NCI-H2107 treated with DMSO at 0.1 percent for 48 hours (cell line): ENCODE data around the gene DPH7.
"Not testable (repeated sequence)": the region's sequence is repeated elsewhere in the genome, so short reads cannot be mapped to it uniquely, and the experiment has no call there.

Experiments used
- DNase-seq: peaks from one replicate; lab custom pipeline; 2025; ENCODE audit not compliant: unreplicated experiment; lab: John Stamatoyannopoulos, UW

The DPH7 gene

DNA sequence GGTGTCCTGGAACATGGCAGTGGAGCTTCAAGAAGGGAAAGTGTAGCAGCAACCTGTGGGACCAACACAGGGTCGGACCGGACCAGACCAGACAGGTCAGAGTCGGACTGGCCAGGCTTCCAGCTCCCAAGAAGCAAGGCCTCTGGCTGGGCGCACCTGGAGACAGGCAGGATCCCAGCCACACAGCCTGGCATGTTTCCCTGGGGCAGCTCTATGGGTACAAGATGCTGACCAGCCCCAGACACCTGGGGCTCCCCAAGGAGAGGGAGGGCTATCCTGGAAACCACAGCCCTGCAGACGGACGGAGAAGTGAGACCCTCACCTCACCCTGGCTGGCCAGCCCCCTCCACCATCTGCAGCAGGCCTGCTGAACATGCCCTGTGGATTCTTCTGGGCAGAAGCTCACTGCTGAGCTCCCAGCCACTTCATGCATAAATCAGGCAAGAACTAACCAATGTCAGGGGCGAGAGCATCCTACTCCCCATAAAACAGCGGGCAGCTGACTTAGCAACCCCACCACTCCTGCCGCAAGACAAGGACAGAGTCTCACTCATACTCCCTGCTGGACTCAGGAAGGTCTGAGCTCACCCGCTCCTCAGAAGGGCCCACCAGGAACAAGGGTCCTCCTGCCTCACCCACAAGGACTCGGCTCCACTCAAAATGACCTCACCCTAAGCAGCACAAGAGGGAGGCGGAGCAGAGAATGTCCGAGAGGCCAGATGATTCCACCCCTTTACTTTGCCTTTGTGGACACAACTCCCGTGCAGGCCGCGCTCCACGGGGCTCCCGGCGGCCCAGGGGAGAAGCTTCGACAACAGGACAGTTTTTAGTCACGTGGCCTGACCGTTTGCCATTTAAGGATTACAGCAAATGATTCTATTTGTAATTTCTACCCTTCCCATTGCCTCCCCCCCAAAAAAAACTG, 2.9 kb upstream of the DPH7 start:
- no peak for DNase-seq

DNA sequence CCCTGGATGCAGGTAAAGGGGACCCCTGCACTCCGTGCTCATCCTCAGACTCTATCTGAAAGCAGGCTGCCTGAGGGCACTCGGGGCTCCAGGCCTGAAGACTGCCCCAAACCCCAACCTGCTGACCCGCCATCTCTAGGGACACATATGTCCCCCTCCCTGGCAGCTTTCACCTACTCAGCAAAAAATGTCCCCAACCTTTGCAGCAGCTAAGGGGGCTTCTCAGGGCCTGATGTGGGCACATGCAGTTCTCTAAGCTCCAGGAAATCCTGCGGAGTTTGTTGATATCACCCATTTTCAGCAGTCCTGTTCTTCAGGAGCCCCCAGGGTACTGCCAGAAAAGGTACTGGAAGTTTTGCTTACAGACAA, 2.2 kb upstream of the DPH7 start:
- no peak for DNase-seq

DNA sequence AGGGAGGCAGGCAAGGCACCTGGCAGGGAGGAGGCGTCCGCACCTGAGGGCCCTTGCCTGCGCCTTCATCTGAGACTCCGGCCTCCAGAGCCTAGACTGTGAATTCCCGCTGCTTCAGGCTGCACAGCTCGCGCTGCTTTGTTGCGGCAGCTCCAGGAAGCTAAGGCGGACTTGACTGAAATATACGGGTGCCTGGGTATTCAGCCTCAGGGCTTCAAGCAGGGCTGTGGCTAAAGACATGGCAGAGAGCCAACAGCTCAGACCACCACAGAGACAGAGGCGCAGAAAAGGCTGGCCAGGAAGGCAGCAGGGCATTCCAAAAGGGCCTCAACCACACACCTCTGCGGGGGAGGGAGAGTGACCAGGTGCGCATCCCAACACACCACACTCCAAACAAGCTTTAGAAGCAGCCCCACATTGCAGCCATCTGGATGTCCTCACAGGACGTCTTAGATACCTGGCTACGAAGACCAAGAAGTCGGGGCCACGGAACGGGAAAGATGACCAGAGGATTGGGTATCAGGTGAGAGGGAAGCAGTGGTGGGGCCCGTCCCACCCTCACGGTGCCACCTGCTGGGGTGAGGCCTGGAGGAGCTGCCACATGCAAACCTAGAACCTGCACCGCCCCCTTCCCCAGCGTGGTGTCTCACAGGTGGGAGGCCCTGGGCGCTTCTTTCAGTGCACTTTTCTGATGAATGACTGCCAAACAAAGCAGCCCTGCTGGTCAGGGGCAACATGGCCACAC, 1.7 kb upstream of the DPH7 start:
- DNase-seq = no peak

DNA sequence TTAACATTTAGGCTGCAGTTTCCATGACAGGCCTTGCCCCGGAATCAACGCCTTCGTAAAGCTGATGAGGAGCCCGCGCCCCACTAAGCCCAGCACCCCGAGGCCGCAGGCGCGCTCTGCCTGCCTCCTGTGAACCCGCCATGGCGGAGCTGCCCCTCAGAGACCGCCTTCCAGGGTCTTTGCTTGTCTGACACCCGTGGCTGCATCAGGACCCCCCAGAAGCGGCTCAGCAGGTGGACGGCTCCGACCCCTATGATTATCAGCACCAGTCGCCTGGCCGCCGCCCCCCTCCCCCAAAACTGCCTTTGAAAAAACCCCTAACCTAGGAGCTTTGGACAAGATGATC, 507 bp upstream of the DPH7 start:
- no peak for DNase-seq

DNA sequence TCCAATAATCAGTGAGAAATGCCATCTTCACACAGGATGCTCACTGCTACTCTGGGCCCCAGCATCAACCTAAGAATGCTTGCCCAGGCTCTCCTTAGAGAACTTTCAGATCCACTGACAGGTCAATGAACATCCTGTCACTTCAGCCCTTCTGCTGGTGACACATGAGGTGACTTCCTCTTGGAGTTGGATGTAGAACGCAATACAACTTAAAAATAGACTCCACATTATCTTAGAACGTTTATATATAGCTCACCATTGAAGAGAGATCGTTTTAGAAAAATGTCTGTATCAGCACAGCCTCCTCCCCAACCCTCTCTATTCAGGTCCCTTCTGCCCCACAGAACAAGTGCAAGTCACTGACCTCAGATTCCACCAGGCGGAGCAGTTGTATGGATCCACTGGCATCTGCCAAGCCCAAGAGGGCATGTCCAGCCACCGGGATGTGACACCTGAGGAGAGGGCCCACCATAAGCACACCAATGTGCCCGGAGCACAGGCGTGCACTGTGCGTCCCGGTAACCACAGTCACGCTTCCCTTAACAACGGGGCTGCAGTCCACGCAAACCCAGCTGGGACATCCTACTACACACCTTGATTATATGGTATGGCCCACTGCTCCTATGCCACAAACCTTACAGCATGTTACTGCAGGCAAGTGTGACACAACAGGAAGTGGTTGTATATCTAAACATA, 2.9 kb downstream of the DPH7 start:
- DNase-seq = no peak

DNA sequence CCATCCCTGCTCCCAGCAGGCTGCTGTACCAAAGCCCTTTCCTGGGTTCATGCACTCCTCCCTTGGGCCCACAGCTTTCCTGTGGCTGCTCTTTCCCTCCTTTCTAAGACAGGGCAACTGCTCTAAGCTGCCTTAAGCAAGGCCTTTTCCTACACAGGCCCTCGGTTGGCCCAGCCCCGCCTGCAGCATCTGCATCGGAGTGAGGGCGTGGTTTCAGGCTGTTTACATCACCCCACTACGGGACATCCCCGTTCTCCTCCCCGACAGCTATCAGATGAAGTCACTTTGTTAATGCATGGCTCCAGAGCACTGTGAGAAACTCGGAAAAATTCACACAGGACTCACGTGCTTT, 3.4 kb downstream of the DPH7 start:
- DNase-seq = no peak

DNA sequence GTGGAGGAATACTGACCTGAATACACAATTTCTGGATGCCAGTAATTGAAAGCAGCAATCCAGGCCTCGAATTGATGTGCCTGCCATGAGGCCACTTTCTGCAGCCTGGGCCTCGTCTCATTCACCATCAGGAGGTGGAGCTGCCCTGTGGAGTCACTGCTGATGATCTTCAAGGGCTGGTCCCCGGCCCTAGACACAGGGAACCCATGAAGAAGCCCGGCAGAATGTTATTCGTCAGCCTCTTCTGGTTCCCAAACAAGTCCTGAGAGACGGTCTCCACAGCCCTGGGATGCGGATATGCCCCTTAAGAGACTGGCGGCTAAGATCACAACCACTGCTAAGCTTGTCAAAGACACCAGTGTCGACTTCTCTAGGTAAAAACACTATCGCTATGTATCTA, 4.5 kb downstream of the DPH7 start:
- DNase-seq = no peak

DNA sequence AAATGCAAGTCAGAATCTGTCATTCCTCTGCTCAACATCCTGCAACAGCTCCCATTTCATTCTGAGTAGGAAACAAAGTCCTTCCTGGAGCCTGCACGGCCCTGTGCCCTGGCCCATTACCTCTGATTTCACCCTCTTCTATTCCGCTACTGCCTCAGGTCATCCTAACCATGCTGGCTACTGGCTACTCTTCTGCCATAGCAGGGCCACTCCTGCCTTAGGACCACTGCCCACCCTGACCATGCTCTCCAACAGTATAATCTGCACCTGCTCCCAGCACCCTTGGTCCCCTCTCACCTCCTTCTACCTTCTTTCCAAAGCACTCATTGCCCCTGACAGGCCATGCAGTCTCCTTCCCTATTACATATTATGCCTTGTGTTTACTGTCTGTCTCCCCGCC, 8.2 kb downstream of the DPH7 start:
- no peak for DNase-seq

DNA sequence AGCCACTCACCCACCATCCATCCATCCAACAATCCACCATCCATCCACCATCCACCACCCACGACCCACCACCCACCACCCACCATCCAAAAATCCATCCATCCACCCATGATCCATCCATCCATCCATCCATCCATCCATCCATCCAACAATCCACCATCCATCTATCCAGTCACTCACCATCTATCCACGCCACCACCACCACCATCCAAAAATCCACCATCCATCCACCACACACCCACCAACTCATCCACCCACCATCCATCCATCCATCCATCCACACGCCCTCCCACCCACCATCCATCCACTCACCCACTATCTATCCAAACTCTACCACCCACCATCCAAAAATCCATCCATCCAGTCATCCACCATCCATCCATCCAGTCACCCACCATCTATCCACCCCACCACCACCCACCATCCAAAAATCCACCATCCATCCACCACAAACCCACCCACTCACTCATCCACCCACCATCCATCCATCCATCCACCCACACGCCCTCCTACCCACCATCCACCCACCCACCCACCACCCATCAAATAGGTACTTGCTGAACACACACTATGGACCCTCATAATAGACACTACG, 9.0 kb downstream of the DPH7 start:
- DNase-seq = no peak

DNA sequence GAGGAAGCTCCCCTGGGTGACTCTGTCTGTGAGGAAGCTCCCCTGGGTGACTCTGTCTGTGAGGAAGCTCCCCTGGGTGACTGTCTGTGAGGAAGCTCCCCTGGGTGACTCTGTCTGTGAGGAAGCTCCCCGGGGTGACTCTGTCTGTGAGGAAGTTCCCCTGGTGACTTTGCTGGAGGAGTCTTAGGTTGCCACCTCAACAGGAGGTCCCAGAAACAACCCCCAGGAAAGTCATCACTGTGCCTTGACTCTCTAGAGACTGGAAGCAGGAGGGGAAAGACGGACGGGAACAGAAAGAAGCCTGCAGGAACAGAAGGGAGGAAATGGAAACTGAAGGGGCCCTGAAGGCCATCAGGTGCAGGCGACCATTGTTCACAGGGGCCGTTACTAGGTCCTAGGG, 10.3 kb downstream of the DPH7 start:
- not testable (repeated sequence) for DNase-seq

DNA sequence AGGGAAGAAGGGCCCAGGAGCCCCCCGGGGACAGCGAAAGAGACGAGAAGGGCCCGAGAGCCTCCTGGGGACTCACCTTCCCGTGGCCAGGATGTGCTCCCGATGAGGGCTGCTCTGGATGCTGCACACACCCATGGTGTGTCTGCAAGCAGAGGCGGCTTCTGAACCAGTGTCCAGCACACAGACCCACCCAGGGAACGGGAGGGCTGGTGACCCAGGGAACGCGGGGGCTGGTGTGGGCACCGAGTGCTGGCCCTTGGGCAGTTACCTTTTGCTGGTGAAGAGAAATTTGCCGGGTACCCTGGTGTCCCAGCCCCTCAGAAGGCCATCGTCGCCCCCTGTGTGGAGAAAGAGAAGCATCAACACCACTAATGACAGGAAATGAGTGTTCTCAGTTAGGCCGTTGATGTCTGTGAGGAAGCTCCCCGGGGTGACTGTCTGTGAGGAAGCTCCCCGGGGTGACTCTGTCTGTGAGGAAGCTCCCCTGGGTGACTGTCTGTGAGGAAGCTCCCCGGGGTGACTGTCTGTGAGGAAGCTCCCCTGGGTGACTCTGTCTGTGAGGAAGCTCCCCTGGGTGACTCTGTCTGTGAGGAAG, 13.8 kb downstream of the DPH7 start:
- no peak for DNase-seq

DNA sequence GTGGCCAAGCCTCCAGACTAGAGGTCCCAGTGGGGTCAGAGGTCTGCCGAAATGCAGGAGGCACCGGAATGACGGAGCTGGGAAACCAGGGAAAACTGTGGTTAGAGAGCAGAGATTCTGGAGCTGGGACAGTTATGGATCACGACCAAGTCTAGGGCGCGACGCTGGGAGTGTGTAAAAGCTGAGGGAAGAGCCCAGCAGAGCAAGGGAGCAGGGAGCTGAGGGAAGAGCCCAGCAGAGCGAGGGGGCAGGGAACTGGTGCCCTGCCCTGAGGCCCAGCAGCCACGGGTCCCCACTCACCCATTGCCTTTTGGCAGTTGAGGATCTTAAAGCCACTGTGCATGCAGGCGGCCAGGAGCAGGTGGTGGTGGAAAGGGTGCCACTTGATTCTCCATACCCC, 14.6 kb downstream of the DPH7 start:
- no peak for DNase-seq

DNA sequence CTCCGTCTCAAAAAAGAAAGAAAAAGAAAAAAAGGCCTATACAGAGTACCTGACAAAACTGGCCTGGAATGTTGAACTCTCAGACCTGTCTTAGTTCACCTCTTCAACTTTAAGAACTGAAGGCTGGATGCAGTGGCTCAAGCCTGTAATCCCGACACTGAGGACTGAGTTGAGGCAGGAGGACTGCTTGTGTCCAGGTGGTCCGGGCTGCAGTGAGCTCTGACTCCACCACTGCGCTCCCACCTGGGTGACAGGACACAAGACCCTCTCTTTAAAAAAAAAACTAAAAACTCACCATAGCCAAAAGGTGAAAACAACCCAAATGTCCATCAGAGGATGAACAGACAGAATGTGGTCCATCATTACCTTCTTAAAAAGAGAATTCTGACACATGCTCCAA, 20.6 kb downstream of the DPH7 start:
- no peak for DNase-seq

DNA sequence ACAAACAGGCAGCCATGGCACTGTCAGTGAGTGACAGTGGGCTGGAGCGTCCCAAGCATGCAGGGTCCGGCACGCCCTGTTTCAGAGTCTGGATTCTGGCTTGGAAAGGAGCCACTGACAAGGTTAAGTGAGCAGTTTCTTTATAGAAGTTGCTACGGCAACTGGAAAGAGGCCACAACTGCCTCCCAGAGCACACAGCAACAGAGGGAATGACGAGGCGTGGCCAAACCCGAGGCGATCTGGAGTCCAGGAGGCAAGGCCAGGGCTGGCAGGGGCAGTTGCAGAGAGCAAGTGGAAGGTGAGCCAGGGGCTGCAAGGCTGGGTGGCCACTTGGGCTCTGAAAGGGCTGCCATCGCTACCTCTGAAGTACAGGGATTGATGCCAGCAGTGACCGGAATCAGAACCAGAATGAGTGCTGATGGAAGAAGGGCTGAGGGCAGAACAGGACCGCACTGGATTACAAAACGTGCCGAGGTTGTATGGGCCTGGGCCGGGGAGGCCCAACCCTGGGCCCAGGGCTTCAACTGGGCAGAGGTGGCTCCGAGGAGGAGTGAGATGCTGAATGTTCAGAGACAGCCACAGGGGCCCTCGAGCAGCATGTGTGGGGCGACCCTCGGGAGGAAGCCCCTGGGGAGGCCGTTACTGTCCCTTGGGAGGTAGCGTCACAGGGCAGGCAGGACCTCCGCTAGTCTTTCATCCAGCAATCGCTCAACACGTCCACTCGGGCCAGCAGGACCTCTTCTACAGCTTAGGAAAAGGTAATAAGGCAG, 22.5 kb downstream of the DPH7 start:
- no peak for DNase-seq

DNA sequence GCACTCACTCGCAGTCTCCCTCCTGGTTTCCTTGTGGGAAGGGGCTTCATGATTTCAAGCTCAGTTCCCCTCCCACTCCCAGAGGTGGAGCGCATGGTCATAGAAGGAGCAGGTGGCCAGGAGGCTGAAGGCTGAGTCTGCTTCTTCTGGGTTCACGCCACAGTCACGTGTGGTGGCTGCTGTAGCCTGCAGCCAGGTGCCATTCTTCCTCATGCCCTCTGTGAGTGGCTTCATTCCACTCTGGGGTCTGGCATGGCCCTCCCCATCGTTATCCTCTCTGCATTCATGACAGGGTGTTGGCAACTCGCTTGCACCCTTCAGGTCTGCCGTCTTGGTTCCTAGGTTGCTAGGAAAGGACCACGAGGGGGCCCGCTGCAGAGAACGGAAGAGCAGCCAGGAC, 23.5 kb downstream of the DPH7 start:
- DNase-seq = no peak

DNA sequence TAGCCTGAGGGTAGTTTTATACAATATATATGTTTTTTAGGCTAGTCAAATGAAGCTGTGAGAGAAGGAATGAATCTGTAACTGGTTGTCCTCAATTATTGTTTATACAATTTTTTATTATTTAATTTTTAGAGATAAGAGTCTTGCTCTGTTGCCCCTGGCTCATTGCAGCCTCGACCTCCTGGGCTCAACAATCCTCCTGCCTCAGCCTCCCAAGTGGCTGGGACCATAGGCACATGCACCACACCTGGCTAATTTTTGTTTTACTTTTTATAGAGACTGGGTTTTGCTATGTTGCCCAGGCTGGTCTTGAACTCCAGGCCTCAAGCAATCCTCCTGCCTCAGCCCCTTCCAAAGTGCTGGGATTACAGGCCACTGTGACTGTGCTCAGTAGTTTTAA, 24.4 kb downstream of the DPH7 start:
- no peak for DNase-seq

DNA sequence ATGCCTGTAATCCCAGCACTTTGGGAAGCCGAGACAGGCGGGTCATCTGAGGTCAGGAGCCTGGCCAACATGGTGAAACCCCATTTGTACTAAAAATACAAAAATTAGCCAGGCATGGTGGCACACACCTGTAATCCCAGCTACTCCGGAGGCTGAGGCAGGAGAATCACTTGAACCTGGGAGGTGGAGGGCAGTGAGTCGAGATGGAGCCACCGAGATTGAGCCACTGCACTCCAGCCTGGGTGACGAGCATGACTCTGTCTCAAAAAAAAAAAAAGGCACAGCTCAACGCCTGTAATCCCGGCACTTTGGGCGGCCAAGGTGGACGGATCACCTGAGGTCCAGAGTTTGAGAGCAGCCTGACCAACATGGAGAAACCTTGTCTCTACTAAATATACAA, 25.1 kb downstream of the DPH7 start:
- not testable (repeated sequence) for DNase-seq

DNA sequence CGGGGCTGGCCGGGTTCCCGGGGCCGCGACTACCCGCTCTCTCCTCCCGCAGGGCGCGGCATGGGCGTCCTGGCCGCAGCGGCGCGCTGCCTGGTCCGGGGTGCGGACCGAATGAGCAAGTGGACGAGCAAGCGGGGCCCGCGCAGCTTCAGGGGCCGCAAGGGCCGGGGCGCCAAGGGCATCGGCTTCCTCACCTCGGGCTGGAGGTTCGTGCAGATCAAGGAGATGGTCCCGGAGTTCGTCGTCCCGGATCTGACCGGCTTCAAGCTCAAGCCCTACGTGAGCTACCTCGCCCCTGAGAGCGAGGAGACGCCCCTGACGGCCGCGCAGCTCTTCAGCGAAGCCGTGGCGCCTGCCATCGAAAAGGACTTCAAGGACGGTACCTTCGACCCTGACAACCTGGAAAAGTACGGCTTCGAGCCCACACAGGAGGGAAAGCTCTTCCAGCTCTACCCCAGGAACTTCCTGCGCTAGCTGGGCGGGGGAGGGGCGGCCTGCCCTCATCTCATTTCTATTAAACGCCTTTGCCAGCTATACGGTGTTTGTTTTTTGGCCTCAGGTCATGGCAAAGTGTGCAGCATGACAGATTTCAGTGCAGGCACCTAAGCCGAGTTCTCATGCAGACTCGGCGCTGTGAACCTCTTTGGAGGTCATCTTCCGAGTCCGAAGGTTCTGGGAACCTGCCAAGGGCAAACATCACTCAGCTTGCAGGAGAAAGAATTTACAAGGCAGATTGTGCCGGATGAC, 26.5 kb downstream of the DPH7 start:
- no peak for DNase-seq

DNA sequence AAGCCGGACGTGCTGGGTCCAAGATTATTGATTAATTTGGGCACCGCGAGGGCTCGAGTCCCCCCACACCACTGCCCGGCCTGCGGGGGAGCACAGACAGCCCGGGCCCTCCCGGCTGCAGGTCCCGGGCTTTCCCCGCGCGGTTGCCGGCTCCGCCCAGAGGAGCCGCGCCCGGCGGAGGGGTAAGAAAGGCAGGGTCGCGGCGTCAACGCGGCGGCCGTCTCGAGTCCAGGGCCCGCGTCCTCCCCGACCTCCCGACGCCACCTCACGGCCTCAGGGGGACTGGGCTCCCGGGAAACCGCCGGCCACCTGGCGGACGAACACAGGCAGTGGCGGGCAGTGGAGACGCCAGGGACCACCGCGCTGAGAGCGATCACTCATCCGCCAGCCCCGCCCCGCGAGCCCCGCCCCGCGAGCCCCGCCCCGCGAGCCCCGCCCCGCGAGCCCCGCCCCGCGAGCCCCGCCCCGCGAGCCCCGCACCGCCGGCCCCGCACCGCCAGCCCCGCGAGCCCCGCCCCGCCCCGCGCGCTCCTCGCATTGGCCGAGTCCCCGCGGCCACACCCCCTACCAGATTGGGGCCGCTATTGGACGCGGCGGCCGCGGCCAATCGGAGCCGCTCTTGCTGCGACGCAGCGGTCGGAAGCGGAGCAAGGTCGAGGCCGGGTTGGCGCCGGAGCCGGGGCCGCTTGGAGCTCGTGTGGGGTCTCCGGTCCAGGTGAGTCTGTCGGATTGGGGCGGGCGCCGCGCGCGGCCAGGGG, 27.3 kb downstream of the DPH7 start, which contains the start of gene MRPL41:
Gene MRPL41 (plus strand): TSS at position 616 of the 758 bp plus-strand sequence. CDS start 203 bp downstream, outside the sequence.
- DNase-seq = peak; percentile 27
